HG02588 (cell line): ENCODE results near the gene DLL4.

Experiments
- ATAC-seq: cut with Tn5 transposase; IDR thresholded peaks from one replicate; pipeline ENCODE4 v1.9.1; 2021; ENCODE audit warnings: mild to moderate bottlenecking, moderate library complexity; ENCODE audit not compliant: unreplicated experiment

Gene DLL4

GRCh38 chr15:40906091-40906990 lies 22.8 kb upstream of the DLL4 start:
- ATAC-seq, result peak; percentile 71

DNA sequence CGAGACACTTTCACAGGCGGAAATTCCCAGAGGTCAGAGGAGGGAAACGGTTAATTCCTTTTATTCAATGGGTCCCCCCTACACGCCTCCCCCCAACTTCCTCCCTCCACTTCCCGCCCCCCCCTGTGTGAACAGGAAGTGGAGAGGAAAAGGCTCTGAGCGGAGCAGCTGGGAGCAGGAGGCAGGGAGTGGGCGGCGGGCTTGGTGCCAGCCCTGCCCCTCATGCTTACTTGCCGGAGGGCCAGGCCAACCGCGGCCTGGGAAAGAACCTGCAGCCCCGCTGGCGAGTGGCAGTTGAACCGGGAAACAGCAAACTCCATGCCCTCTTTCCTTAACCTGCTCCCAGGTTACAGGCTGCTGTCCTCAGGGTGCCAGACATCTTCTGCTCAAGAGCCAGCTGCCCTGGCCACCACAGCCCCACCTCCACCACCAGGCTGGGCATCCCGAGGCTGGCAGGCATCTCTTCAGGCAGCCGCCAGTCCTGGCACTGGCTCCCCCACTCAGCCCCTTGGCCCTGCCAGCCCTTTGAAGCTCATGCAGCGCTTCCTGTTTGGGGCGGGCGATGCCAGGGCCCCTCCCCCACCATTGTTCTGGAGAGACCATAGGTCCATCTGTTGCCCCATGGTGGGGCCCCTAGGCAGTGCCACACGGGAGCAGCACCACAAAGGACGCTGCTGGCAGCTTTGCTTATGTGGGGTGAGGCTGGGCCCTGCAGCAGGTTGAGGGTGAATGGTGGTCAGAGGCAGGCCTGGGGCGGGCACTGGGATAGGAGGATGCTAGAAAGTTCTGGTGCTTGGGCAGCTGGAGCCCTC lies 21.9 kb upstream of the DLL4 start:
- no peak for ATAC-seq

DNA sequence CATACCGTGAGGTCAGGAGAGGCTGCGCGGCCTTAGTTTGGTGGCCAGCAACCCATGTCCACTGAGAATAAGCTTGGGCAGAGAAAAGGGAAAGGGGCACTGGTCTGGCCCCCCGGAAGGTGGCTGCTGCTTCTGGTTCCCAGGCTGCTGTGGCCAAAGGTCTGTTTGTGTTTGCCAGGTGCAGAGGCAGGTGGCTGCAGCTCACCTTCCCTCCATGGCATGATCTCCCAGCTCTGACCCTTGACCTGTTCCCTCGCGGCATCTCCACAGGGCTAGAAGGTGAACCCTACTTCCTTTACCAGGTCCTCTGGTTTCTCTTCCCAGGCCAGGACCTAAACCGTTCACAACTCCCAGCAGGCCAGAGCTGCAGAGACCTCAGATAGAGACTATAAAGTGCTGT lies 21.0 kb upstream of the DLL4 start:
- no peak for ATAC-seq

GRCh38 chr15:40909662-40910630 lies 19.2 kb upstream of the DLL4 start:
- no peak for ATAC-seq

- ATAC-seq, result no peak
Observed at GRCh38 chr15:40911141-40911540, 18.0 kb upstream of the DLL4 start.

GRCh38 chr15:40911693-40912092 lies 17.4 kb upstream of the DLL4 start:
- no peak for ATAC-seq

DNA sequence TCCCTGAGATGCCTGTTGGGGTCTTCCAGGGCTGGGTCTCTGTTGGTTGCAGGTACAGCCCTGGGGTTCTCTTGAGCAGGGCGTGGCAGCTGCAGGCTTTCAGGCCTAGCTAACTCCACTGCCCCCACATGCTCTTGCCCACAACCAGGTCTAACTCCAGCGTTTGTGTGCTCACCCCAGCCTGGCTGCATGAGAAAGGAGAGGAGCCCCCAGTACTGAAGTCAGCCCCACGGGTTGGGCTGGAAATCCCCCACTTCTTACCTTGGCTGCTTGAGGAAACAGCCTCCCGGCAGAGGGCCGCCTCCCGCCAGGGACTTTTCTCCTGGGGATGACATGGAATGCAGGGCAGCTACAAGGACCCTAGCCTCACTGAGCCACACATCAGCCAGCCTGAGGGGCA lies 16.7 kb upstream of the DLL4 start:
- ATAC-seq, result no peak

- no peak for ATAC-seq
Observed at GRCh38 chr15:40914013-40914412, 15.1 kb upstream of the DLL4 start.

- no peak for ATAC-seq
Observed at GRCh38 chr15:40914486-40914885, 14.7 kb upstream of the DLL4 start.

DNA sequence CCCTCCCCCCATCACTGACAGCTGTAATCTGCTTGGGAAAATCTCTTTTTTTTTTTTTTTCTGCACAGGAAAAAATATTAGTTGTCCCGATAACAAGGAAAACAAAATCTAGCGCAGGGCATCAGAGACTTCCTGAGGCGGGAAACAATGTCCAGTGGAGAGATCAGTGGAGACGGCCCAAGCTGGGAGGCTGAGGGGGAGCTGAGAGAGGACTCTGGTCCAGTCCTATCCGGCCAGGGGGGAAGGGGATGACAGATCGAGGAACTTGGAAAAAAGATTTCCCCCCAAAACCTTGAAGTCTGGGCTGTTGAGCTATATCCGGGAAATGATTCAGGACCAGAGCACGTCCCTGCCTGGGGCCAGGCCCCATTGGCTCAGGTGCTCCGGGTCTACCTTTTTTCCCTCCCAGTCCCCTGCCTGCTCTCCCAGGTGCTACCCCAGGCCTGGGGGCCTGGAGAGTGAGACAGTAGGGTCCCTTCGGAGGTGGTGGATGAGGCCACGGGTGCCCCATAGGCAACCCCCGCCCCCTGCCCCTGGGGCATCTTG lies 14.0 kb upstream of the DLL4 start:
- ATAC-seq, result no peak

GRCh38 chr15:40915679-40916078 lies 13.5 kb upstream of the DLL4 start:
- ATAC-seq, result no peak

GRCh38 chr15:40917585-40917984 lies 11.6 kb upstream of the DLL4 start:
- ATAC-seq, result no peak

DNA sequence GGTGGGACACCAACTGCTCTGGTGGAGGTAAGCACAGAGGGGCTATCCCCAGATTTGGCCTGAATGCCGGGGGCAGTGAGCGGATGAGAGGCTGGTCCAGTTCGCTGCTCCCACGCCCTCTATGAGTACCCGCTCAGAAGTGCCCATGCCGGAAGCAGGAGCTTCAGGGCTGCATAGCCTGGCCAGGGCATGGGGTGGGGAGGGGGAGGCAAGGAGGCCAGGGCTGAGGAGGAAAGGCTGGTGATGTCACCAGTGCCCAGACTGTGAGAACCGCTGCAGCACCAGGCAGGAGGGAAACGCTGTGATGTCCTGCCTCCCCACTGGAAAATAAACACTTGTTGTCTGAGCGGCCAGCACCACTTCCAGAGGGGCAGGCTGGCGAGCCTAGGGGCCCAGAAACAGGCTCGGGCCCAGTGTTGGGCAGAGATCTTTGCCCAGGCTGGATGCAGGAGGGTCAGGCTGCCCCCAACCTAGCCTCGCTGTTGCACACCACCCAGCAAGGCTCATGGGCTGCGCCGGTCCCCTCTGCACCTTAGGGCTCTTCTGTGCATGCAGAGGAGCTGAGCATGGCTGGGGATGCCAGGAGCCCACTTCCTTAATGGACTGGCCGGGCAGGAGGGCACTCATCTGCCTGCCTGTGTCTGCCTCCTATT lies 10.9 kb upstream of the DLL4 start:
- ATAC-seq, result no peak

DNA sequence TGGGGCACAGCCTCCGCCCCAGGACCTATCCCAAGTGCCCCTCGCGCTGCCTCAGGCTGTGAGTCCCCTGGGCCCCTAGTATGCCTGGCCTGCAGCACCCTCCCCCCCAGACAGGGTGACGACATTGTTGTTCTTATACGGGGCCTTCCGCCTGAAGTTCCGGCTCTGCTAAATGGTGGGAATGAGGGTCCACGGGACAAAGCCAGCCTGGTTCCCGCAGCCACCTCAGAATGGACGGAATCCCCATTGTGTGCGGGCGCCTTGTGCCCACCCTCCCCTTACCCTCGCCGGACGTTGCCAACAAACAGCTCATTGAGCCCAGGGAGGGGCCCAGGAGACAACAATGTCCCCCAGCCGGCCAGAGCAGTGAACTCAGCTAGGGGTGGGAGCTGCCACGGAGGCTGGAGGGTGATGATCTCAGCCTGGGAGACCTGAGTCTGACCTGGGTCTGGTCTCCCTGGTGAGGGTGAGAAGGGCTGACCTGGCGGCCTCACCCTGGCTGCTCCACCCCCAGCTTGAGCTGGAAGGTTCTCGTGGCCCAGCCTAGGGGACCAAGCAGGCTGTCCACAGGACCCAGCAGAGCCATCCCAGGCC lies 10.2 kb upstream of the DLL4 start:
- no peak for ATAC-seq

- ATAC-seq, result no peak
Observed at GRCh38 chr15:40921949-40922607, 7.1 kb upstream of the DLL4 start.

DNA sequence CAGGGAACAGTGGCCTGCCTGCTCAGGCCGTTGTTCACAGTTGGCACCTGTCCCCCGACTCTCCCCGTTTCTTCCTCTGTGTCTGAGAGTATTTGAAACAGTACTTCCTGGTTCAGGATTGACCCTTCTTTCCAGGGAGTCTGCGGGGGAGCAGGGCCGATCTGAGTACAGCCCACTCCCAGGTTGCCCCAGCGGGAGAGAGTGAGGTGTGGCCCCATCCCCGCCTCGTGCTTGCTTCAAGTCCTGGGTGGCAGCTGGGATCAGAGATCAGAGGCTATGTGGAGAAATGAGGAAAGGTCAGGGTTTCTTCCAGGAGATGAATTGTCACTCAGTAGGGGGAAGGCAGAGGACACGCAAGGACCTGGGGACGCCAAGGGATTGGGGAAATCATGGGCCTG lies 6.5 kb upstream of the DLL4 start:
- no peak for ATAC-seq

DNA sequence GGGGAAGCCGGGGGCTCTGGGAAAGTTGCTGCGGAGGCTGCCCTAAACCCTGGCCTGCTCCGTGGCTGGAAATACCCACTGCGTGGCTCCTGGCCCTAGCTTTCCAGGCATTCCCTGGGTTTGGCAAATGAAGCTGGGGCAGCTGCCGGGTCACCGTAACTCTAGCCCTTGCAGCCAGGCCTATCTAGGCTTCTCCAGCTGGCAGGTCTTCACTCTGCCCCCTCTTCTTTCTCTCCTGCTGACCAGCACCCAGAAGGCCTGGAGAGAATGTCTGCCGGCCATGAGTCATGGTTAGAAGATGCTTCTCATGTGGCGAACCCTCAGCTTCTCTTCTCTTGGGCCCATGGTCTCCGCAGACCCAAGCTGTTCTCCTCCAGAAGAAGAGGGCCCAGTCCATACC lies 5.6 kb upstream of the DLL4 start:
- ATAC-seq, result no peak

GRCh38 chr15:40925495-40925862 lies 3.7 kb upstream of the DLL4 start:
- no peak for ATAC-seq
